DMS114 treated with DMSO at 0.1 percent for 48 hours (cell line): ENCODE measurements around the gene UPF1.

Source experiments
- DNase-seq: peaks from one replicate; lab custom pipeline; 2025; ENCODE audit not compliant: unreplicated experiment; lab: John Stamatoyannopoulos, UW

The UPF1 gene

DNA sequence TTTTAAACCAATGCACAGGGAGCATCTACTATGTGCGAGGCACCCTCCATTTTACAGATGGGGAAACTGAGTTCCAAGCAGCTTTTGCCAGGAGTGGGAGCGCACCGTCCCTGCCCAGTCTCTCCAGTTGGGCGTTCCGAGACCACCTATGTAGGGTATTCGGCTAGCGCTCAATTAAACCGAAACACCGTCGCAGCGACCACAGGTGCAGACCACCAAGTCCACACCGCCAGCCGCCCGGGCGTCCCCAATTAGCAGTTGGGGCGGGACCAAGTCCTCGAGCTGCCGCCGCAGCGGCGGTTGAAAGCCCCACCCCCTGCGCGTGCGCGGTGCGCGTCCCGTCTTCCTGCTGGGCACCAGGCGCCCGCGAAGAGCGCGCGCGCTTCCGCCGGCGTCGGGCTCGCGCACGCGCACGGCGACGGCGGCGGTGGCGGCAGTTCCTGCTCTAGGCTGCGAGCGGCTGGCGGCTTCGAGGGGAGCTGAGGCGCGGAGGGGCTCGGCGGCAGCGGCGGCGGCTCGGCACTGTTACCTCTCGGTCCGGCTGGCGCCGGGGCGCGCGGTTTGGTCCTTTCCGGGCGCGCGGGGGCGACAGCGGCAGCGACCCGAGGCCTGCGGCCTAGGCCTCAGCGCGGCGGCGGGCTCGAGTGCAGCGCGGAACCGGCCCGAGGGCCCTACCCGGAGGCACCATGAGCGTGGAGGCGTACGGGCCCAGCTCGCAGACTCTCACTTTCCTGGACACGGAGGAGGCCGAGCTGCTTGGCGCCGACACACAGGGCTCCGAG lies at the start of gene UPF1:
Gene UPF1, plus strand, starts transcription at position 436 of the 782 bp plus-strand sequence. Its CDS starts 251 bp downstream, at position 687.
- peak; percentile 85 for DNase-seq

DNA sequence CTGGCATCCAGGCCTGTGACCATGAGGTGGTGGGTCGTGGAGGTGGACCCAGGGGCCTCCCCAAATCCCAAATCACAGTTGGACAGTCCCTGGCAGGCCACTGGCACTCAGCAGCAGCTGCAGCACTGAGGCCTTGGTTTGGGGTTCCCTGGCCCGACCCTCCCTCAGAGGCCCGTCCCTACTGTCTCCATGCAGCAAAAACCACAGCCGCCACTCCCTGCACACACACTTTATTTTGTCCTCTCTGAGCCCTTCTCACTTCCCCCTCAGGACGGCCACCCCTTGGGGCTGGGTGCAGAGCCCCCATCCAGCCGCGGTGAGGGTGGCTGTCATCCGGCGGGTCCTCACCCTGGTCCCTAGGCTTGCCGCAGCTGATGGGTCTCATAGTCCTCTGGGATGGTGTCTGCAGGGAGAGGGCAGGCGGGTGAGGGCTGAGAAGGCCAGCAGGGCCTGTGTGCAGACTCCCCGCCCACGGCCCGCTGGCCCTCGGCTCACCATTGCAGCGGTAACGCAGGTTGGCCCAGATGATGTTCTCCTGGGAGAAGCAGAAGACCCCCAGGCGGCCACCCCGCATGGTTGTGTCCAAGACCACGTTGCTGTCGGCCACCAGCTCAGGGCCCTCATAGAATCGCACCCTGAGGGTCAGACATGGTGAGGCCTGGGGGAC lies 49.1 kb upstream of the UPF1 start:
- no peak for DNase-seq

DNA sequence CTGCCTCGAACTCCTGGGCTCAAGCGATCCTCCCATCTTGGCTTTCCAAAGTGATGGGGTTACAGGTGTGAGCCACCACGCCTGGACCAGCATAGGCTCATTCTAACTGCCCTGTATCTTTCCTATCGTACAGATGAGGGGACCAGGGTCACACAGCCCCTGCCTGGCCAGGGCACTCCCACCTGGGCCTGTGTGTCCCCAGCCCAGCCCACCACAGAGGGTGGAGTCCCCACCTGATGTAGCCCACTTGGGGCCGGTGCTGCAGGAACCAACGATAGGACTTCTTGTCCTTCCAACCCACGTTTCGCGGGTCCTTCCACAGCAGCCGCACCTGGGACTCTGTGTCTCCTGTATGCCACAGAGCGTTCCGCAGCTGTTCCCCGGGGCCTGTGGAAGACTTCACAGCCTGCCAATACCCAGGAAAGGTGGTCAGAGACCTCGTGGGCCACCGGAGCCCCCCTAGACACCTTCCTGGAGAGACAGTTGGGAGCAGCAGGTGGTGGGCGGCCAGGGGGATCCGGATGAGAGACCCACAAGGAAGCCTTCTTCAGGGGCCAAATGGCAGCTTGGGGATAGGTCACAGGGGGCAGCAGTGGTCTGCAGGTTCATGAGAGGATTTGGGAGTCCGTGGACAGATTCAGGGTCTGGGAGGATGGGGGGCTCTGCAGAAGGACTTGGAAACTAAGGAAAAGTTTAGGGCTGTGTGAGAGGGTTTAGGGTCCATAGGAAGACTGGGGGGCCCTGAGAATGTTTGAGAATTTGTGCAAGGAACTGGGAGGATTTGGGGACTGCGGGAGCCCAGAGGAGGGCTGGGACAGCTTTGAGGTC lies 47.6 kb upstream of the UPF1 start:
- no peak for DNase-seq

DNA sequence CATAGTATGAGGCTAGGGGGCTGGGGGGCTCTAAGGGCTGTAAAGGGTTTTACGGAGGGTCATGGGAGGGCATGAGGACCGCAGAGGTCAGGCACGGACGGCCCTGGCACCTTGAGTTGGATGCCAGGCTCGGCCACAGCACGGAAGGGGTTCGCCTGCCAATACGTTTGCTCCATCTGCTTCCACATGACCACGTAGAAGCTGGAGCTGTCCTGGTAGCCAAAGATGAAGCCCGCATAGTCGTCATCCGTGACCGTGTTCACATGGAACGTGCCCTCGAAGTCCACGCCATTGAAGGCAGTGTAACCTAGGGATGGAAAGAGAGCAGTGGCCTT lies 47.0 kb upstream of the UPF1 start:
- DNase-seq = no peak

DNA sequence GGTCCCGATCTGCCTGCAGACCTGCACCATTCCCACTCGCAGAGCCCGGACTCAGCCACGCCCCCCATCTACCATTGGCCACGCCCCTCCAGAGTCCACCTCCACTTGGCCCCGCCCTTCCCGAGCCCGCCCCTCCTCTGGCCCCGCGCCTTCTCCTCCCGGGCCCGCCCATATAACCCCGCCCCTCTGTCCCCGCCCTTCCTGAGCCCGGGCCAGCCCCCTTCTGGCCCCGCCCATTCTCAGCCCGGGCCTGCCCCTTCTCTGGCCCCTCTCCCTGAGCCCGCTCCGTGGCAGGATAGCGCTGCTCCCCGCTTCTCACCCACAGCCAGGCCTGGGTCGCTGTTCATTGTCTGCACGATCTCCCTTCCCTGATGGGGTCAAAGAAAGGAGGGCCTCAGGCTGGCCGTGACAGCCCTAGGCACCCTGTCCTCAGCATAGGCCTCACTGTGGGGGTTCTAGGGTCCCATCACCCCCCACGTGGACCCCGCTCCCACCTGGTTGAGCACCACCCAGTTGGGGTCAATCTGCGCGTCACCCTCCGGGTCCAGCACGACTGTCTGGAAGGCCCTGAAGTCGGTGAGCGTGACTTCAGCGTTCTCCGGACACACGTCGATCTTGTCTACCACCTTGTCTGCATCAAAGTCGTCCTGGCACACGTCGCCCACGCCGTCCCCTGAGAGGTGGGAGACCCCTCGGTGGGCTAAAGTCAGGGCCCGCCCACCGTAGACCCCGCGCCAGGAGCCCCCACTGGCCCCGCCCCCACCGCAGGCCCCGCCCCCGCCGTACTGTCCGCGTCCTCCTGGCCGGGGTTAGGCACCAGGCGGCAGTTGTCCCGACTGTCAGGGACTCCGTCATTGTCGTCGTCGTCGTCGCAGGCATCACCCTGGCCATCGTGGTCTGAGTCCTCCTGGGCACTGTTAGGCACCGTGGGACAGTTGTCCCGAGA lies 46.3 kb upstream of the UPF1 start:
- peak; percentile 19 for DNase-seq

DNA sequence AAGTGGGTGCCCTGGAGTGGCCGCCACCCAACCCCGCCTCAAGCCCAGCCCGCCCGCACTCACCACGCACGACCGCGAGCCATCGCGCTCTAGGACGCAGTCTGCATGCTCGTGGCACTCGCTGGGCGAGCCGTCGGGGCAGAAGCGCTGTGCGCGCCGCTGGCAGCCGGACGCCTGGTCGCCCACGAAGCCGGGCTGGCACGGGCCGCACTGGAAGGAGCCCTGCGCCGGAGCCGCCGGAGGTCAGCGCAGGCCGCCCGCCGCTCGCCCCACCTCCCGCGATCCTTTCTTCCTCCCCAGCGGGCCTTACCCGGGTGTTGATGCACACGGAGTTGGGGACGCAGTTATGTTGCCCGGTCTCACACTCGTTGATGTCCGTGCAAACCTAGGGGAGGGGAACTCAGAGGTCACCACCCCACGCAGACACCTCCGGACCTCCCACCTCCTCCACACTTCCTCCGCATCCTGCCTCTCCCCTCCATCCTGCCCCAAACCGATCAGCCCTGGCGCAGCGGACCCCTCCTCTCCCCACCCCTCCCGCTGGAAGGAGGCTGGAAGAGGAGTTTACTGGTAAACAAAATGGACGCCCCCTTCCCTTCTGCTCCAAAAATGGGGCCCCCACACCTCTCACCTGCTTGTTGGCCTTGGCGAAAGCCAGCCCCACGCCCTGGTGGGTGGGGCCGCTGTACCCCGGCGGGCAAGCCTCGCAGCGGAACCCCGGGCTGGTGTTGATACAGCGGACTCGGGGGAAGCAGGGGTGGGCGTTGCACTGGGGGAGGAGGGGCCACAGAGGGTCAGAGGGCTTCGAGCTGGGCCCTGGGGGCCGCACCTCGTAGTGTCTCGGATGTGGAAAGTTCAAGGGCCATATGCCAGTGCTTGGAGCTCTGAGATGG lies 43.0 kb upstream of the UPF1 start:
- no peak for DNase-seq

DNA sequence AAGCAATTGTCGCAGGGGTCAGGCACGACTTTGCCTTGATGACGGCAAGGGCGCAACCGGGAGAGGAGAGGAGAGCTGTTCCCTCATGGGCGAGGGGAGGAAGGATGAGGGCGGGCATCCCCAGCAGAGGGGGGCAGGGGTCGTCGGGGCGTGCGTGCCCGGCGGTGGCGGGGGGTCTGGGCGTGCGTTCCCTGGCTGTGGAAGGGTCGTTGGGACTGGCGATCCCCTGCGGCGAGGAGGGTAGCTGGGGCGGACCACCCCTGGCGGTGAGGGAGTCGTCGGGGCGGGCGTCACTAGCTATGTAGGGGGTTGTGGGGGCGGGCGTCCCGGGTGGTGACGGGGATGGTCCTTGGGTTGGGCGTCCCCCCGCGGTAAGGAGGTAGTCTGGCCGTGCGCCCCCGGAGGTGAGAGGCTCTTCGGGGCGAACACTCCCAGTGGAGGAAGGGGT lies 42.3 kb upstream of the UPF1 start:
- no peak for DNase-seq

DNA sequence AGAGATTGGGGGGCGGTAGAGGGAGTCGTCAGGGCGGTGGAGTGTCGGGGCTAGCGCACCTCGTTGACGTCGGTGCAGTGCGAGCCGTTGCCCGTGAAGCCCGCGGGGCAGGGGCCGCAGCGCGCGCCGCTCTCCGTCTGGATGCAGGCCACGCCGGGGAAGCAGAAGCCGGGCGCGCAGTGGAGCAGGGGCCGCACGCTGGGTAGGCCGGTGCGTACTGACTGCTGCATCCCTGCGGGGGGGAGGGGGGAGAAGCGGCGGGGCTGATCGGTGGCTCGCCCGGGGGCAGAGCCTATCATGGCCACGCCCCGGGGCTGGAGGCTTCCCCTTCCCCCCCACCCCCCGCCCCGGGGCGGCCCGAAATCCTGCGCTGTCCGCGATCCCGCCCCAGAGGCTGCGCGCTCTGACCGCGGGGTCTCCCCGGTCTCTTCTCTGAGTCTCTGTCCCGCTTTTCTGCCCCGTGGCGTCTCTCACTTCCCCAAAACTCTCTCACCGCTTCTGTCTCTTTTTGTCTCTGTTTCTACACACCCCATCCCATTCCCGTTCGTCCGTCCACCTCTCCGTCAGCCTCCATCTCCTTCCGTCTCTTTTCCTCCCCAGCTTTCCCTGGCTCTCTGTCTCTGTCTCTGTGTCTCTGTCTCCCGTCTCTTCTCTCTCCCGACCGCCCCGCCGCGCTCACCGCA lies 41.7 kb upstream of the UPF1 start:
- DNase-seq = no peak

DNA sequence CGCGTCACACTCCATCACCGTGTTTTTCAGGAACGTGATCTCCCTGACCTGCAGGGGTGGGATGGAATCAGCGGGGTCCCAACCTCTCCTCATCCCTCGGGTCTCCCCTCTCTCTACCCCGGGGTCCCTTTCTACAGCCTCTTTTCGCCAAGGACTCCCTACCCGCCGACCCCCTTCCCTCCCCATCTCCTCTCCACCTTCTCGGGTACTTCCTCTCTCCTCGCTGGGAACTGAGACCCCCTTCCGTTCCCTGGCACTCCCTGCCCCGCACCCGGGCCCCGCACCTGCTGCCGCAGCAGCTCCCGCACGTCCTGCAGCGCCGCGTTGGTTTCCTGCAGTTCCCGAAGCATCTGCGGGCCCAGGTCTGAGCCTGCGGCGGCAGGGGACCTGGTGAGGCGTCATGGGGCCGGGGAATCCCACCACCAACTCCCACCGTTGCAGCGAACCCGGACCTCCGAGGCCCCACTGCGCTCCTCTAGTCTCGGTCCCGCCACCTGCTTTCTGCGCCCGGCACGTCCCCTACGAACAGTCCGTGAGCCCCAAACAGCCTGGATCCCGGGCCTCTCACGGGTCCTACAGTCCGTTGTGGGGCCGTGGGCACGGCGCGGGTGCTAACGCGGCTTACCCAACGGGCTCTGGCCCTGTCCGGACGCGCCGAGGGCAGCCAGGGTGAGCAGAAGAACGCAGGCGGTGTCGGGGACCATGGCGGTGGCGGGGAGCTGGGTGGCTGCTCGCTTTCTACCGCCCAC lies 41.0 kb upstream of the UPF1 start, which contains the start of gene COMP:
Gene COMP, minus strand, starts transcription at position 740 of the 749 bp plus-strand sequence. Its CDS starts 36 bp downstream, at position 704.
- no peak for DNase-seq

DNA sequence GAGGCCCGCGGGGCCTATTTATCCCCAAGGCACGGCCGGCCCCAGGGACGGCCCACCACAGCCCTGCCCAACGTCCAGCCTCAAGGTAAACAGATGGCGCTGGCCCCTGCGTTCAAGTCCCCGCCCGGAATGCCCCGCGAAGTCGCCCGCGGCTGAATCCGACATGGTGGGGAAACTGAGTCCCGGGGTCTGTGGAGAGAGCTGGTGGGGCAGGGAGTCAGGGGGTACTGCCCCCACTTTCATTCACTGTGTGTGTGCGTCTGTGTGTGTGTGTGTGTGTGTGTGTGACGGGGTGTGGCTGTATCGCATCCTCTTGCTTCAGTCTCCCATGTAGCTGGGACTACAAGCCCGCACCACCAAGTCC lies 40.5 kb upstream of the UPF1 start:
- no peak for DNase-seq

DNA sequence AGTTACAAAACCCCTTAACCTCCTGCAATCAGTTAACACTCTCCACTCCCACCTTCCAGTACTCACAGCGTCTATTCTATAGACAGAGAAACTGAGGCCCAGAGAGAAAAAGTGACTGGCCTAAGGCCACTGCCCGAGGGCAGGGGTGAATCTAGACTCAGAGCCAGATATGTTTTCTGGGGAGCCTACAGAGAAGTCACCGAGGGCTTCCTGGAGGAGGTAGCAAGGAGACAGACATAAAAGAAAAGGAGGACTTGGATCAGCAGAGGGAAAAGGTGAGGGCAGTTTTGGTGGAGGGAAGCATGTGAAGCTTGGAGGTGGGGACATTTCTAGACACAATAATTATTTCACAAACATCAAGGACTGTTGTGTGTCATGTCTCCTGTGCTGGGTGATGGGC lies 39.1 kb upstream of the UPF1 start:
- DNase-seq = no peak

DNA sequence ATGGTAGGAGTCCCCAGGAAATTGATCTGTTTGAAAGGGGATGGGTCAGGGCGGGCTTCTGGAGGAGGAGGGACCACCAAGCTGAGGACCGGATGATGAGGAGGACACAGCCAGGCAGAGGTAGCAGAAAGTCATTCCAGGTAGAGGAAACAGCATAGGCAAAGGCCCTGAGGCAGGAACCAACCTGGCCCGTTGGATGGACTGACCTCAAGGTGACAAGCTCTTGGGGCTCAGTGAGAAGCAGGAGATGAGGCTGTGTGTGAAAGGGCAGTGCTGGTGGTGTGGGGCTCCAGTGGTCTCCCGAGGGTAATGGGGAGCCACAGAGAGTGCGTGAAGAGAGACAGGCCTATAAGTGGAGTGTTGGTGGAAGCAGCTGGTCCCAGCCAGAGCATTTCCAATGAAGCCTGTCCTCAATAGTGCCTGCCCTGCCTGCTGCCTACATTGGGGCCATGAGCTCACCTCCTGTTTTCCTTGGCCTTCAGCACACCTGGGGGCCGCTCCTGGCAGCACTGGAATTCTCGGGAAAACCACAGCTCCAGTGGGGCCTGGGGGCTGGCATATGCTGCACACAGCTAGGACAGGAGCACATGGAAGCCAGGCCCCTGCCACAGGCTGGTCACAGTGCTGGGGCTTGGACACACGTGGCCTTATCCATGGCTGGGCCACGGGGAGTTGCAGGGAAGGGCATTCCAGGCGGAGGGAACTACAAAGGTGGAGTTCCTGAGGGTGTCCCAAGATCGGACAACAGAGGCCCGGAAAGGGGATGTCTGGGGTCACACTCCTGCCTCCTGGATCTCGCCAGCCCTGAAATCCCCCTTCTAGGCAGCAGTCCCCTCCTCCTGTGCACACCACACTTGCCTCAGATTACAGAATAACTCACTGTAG lies 38.4 kb upstream of the UPF1 start:
- no peak for DNase-seq

DNA sequence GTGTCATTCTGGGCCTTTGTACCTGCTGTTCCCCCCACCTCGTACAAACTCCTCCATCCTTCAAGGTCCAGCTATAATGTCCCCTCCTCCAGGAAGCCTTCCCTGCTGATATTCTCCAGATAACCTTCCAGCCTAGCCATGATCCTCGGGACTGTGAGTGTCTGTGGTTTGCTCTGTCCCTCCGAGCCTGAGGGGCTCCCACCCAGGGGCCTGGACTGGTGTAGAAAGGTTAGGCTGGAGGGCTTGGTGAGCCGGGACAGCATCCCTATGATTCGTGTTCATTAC lies 37.8 kb upstream of the UPF1 start:
- DNase-seq = no peak

DNA sequence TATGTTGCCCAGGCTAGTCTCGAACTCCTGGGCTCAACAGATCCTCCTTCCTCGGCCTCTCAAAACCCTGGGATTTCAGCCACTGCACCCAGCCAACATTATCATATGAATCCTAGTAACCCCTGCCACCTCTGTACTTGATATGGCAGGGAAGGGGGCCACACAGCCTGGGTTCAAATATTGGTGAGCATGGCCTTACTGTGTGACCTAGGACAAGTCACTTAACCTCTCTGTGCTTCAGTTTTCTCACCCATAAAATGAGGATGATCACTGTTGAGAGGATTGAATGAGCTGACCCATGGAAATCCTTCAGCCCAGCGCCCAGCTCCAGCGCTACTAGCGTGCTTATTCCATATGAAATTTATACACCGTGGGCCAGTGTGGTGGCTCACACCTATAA lies 37.1 kb upstream of the UPF1 start:
- no peak for DNase-seq

DNA sequence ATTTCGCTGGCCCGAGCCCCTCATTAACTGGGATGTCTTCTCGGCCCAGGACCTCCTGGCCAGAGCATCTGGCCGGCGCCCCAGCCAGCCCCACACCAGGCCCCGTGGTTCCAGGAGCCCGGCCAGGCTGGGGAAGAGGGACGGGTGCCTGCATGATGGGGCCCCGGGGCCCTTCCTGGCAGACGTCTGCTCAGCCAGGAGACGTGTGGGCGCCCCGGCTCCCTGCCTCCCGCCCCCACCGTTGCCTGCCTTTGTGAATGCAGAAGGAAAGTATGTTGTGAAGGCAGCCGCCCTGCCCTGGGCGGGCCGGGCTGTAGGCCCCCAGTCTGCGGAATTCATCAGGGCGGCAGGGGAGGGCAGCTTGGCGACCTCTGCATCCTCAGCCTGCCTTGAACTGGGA lies 36.2 kb upstream of the UPF1 start:
- no peak for DNase-seq

DNA sequence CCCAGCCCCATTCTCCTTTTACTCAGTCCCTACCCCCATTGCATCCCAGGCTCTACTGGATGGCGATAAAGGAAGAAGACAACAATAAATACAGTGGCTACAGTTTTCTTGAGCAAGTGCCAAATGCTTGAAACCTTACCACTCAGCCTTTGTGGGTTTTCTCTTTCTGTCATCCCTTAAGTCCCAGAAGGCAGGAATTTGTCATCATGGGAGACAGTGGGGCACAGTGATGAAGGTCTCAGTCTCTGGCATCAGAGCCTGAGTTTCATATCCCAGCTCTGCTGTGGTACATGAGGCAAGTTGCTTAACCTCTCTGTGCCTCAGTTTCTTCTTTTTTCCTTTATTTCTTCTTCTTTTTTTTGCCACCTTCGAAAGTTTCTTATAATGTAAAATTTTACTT lies 35.5 kb upstream of the UPF1 start:
- no peak for DNase-seq
